Endodermal cell (in vitro differentiated cells): ENCODE data around the gene DZIP3. TPM values are rescaled to one million over a fixed set of nuclear protein-coding genes. Genes with fewer than 3 reads are reported as not detected.

Source experiments
- DNase-seq: peaks from one replicate; pipeline ENCODE4 v3.0.0-alpha.2; 2017
- H3K27ac ChIP-seq: 2 replicates; pipeline ENCODE4 v1.5.1; 2013; ENCODE audit warnings: mild to moderate bottlenecking, low read depth, low read length, moderate library complexity
- H3K27me3 ChIP-seq: 2 replicates; pipeline ENCODE4 v1.6.1; 2013; ENCODE audit warnings: mild to moderate bottlenecking, low read length, moderate library complexity; ENCODE audit not compliant: insufficient read depth, control insufficient read depth, poor library complexity, severe bottlenecking
- H3K36me3 ChIP-seq: 2 replicates; pipeline ENCODE4 v1.7.0; 2013; ENCODE audit warnings: mild to moderate bottlenecking, low read length, moderate library complexity; ENCODE audit not compliant: control insufficient read depth, insufficient read depth
- H3K4me1 ChIP-seq: one replicate; pipeline ENCODE4 v1.7.0; 2013; ENCODE audit warnings: low read length; ENCODE audit not compliant: control insufficient read depth, insufficient read depth
- H3K4me3 ChIP-seq: 2 replicates; pipeline ENCODE4 v1.5.1; 2013; ENCODE audit warnings: mild to moderate bottlenecking, low read length, moderate library complexity
- H3K9ac ChIP-seq: 2 replicates; pipeline ENCODE4 v1.6.1; 2013; ENCODE audit warnings: mild to moderate bottlenecking, low read length, moderate library complexity; ENCODE audit not compliant: poor library complexity, severe bottlenecking; ENCODE audit errors: extremely low read depth
- H3K9me3 ChIP-seq: 2 replicates; pipeline ENCODE4 v1.6.1; 2013; ENCODE audit warnings: mild to moderate bottlenecking, low read length, moderate library complexity; ENCODE audit not compliant: control insufficient read depth
- H3K27ac Mint-ChIP-seq: 2 replicates; pipeline ENCODE4 v1.8.0; 2020; ENCODE audit warnings: mixed read lengths
- H3K27me3 Mint-ChIP-seq: 2 replicates; pipeline ENCODE4 v1.8.0; 2021; ENCODE audit warnings: mild to moderate bottlenecking, mixed read lengths; ENCODE audit not compliant: insufficient read depth
- H3K36me3 Mint-ChIP-seq: 2 replicates; pipeline ENCODE4 v1.8.0; 2020; ENCODE audit warnings: low read depth, mixed read lengths
- H3K4me1 Mint-ChIP-seq: 2 replicates; pipeline ENCODE4 v1.8.0; 2020; ENCODE audit warnings: mixed read lengths
- H3K4me3 Mint-ChIP-seq: 2 replicates; pipeline ENCODE4 v1.8.0; 2020; ENCODE audit warnings: mild to moderate bottlenecking, moderate library complexity, mixed read lengths
- H3K9me3 Mint-ChIP-seq: 2 replicates; pipeline ENCODE4 v1.8.0; 2020; ENCODE audit warnings: mild to moderate bottlenecking, mixed read lengths
- WGBS, 2 experiments: methylation state at CpG; one replicate each; pipeline versions ENCODE4 v1.1.5 to v1.1.7; 2013; ENCODE audit warnings: missing lambda C conversion rate in 2 of 2, mixed read lengths in 1 of 2; ENCODE audit not compliant: insufficient coverage in 1 of 2, insufficient read length in 1 of 2; 5-methylcytosine and 5-hydroxymethylcytosine counted together
- total RNA-seq, 2 donors: library from RNA; stranded (reverse); fragmentation: NEBNext Ultra II Directional in 1 of 2; extraction: Animal tissue kit (Norgen Biotek cat#: 25700) in 1 of 2; gene quantifications; 2 replicates in 1 of 2; 3 replicates in 1 of 2; pipeline ENCODE4 v1.2.1, GENCODE V29; 2021
- TF ChIP-seq, protein P1 (sequence below): fragments of 200-600 bp; sonication (generic); conservative IDR thresholded peaks from 2 replicates; pipeline ENCODE4 v1.5.0; 2021; ENCODE audit warnings: antibody characterized with exemption, mild to moderate bottlenecking

The DZIP3 gene
- total RNA-seq, 2 donors from 2014 or later, result 24.2 to 40.8 TPM

DNA sequence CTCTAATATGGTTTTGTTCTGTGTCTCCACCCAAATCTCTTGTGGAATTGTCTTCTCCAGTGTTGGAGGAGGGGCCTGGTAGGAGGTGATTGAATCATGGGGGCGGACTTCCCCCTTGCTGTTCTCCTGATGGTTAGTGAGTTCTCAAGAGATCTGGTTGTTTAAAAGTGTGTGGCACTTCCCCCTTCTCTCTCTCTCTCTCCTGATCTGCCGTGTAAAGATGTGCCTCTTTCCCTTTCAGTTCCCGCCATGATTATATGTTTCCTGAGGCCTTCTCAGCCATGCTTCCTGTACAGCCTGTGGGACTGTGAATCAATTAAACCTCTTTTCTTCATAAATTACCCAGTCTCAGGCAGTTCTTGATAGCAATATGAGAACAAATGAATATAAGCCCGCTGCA, 134.6 kb downstream of the DZIP3 start:
- Mint-ChIP-seq H3K27me3 (peaks cover 2% of the 10 kb centered on the region), H3K27ac (no peak overlapping the region), H3K9me3 (peaks cover 2% of the 10 kb centered on the region), H3K4me3 (no peak overlapping the region), H3K36me3 (no peaks in the 10 kb centered on the region), H3K4me1 (peaks cover 13% of the 10 kb centered on the region)
- Histone ChIP-seq H3K9me3 (no peaks in the 10 kb centered on the region), H3K9ac (no peak overlapping the region), H3K4me3 (no peak overlapping the region), H3K4me1 (no peaks in the 10 kb centered on the region), H3K27me3 (no peaks in the 10 kb centered on the region), H3K36me3 (no peaks in the 10 kb centered on the region), H3K27ac (no peak overlapping the region)
- TF ChIP-seq, protein P1, sequence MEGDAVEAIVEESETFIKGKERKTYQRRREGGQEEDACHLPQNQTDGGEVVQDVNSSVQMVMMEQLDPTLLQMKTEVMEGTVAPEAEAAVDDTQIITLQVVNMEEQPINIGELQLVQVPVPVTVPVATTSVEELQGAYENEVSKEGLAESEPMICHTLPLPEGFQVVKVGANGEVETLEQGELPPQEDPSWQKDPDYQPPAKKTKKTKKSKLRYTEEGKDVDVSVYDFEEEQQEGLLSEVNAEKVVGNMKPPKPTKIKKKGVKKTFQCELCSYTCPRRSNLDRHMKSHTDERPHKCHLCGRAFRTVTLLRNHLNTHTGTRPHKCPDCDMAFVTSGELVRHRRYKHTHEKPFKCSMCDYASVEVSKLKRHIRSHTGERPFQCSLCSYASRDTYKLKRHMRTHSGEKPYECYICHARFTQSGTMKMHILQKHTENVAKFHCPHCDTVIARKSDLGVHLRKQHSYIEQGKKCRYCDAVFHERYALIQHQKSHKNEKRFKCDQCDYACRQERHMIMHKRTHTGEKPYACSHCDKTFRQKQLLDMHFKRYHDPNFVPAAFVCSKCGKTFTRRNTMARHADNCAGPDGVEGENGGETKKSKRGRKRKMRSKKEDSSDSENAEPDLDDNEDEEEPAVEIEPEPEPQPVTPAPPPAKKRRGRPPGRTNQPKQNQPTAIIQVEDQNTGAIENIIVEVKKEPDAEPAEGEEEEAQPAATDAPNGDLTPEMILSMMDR, result no peak
- 79 to 82% methylated on average over 3 to 4 of the region's 4 CpGs for WGBS, 2 experiments
- DNase-seq, result no peak

GRCh38 chr3:108728105-108728504, 138.6 kb downstream of the DZIP3 start:
- peaks cover 10% of the 10 kb centered on the region for H3K4me1 Mint-ChIP-seq
- no peaks in the 10 kb centered on the region for H3K27me3 ChIP-seq
- no peak for DNase-seq
- H3K27me3 Mint-ChIP-seq, result peaks cover 2% of the 10 kb centered on the region
- H3K36me3 ChIP-seq, result no peaks in the 10 kb centered on the region
- no peak overlapping the region for H3K4me3 ChIP-seq
- H3K4me1 ChIP-seq, result no peaks in the 10 kb centered on the region
- no peak overlapping the region for H3K27ac ChIP-seq
- H3K36me3 Mint-ChIP-seq, result no peaks in the 10 kb centered on the region
- TF ChIP-seq, protein P1, result no peak
- H3K27ac Mint-ChIP-seq, result no peak overlapping the region
- H3K9me3 Mint-ChIP-seq, result no peaks in the 10 kb centered on the region
- no peak overlapping the region for H3K9ac ChIP-seq
- no peak overlapping the region for H3K4me3 Mint-ChIP-seq
- H3K9me3 ChIP-seq, result no peaks in the 10 kb centered on the region

DNA sequence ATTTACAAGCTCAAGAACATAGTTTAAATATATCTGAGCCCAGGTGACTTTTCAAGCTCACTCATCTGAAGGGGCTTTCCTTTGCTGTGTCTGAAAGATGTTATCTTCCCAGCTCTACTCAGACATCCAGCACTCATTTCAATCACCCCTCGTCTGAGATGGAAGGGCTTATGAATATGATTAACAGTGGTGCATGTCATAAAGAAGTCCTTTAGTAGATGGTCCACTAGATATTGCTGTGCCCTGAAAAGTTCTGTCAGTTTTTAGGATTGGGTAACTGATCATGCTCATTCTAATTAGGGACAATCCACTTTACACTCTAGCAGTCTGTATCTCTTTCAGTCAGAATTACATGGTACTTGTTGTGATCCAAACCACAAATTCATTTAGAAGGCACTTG, 139.4 kb downstream of the DZIP3 start:
- Histone ChIP-seq H3K36me3 (no peaks in the 10 kb centered on the region), H3K9ac (no peak overlapping the region), H3K4me3 (no peak overlapping the region), H3K27me3 (no peaks in the 10 kb centered on the region), H3K4me1 (no peaks in the 10 kb centered on the region), H3K27ac (no peak overlapping the region), H3K9me3 (no peaks in the 10 kb centered on the region)
- DNase-seq, result no peak
- 100% methylated on average over 1 of the region's 1 CpG; no CpG with 5 or more reads in 1 of the 2 experiments for WGBS, 2 experiments
- no peaks in the 10 kb centered on the region for H3K36me3 Mint-ChIP-seq
- peaks cover 6% of the 10 kb centered on the region for H3K4me1 Mint-ChIP-seq
- H3K27ac Mint-ChIP-seq, result no peak overlapping the region
- no peaks in the 10 kb centered on the region for H3K9me3 Mint-ChIP-seq
- TF ChIP-seq, protein P1, result no peak
- peaks cover 2% of the 10 kb centered on the region for H3K27me3 Mint-ChIP-seq
- H3K4me3 Mint-ChIP-seq, result no peak overlapping the region
